DMS79 (cell line): ENCODE results near the gene RCBTB1.

Source experiments
- DNase-seq: peaks from one replicate; lab custom pipeline; 2025; lab: John Stamatoyannopoulos, UW

The RCBTB1 gene

GRCh38 chr13:49559006-49559405 is 26.4 kb downstream of the RCBTB1 start:
- no peak for DNase-seq

DNA sequence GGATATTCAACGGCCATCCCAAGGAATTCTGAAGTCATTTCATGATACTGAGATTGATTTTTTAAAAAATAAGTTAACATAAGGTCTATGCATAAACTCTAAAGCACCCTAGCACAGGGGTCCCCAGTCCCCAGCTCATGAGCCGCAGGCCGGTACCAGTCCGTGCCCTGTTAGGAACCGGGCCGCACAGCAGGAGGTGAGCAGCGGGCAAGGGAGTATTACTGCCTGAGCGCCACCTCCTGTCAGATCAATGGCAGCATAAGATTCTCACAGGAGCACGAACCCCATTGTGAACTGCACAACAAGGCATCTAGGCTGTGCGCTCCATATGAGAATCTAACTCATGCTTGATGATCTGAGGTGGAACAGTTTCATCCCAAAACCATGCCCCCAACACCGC is 31.0 kb downstream of the RCBTB1 start:
- DNase-seq: no peak

GRCh38 chr13:49553888-49554287 is 31.5 kb downstream of the RCBTB1 start:
- DNase-seq: no peak

DNA sequence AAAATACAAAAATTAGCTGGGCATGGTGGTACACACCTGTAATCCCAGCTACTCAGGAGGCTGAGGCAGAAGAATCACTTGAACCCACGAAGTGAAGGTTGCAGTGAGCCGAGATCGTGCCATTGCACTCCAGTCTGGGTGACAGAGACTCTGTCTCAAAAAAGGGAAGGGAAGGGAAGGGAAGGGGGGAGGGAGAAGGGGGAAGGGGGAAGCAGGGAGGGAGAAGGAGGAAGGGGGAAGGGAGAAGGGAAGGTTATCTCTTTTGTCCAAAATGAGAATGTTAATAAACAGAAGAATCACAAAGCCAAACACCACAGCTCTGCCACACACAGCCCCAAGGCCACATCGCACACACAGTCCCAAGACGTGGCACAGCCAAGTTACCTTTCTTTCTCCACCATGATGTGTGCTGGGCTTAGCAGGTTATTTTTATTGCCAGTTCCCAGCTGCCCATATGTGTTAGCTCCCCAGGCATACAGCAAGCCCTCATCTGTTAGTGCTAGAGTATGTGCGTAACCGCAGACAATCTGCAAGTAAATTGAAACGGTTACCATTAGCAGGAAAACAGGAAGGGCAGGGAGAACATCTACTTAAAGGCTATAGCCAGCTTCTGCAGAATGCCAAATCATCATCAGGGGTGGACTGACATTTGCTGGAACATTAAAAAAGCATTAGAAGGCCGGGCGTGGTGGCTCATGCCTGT is 34.3 kb downstream of the RCBTB1 start:
- DNase-seq: no peak

- DNase-seq: no peak
Observed at GRCh38 chr13:49549289-49549688, 36.1 kb downstream of the RCBTB1 start.

GRCh38 chr13:49546561-49546960 is 38.8 kb downstream of the RCBTB1 start:
- no peak for DNase-seq

DNA sequence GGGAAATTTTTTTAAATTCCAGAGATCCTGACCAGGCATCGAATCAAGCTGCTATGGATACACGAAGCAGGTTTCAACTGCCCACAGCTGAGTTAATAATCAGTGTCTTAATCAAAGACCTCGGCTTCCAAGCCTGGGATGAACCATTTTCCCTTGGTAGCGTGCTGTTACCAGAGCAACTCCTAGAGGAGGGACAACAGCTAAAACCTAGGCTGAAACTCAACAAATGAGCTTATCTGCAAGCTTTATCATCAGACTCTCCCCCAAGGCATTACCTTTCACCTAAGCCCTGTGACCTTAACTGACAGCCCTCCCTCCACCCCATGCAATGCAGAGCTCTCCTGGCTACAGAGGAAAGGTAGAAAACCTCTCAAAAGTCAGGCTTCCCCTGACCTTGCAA is 39.7 kb downstream of the RCBTB1 start:
- DNase-seq: no peak

DNA sequence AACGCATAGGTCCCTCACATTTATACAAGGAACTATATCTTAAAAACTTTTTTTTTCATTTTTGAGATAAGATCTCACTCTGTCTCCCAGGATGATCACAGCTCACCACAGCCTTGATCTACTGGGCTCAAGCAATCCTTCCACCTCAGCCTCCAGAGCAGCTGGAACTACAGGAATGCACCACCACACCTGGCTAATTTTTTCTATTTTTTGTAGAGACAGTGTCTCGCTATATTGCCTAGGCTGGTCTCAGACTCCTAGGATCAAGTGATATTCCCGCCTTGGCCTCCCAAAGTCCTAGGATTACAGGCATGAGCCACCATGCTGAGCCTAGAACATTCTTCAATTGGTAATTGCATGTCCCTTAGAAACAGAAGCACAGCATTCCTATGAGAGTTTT is 41.7 kb downstream of the RCBTB1 start:
- no peak for DNase-seq

- no peak for DNase-seq
Observed at GRCh38 chr13:49540552-49540951, 44.8 kb downstream of the RCBTB1 start.

DNA sequence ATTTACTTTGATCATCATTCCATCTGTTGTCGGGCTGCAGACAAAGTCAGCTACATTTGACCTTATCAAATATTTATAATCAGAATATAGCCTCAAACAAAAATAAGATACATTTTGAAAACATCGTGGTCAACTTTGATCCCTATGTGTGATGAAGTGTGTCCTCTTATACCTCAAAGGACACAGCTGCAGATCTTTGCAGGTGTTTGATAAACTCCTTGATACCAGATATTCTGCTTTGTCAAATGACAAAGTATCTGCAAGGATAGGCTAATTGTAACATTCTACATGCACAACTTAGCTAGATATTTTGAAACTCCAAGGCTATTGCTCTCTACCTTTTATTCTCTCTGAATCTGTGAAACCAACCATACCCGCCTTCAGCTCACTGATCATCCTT is 45.6 kb downstream of the RCBTB1 start:
- DNase-seq: no peak

DNA sequence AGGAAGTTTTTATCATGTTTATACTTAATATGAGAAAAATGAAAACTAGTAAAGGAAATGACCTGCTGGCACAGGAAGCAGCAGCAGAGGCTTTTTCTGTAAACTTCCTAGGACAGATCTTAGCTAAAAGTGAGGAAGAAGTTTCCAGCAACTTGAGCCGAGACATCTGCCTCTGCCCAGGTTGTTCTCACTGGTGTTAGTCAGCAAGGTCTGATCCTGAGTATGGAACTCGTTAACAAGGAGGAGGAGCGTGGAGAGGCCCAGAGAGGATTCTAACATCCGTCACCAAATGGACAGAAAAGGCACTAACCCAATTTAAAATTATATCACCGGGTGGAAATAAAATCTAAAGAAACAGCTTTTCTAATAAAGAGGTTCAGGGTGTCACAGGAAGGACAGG is 46.0 kb downstream of the RCBTB1 start:
- DNase-seq: no peak

DNA sequence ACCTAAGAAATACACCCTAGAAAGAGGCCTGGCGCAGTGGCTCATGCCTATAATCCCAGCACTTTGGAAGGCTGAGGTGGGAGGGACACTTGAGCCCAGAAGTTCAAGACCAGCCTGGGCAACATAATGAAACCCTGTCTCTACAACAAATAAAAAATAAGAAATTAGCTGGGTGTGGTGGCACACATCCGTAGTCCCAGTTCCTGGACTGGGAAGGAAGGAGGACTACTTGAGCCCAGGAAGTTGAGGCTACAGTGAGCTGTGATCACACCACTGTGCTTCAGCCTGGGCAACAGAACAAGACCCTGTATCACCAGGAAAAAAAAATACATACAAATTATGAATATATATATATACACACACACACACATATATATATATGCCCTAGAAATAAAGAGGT is 47.0 kb downstream of the RCBTB1 start:
- DNase-seq: no peak

DNA sequence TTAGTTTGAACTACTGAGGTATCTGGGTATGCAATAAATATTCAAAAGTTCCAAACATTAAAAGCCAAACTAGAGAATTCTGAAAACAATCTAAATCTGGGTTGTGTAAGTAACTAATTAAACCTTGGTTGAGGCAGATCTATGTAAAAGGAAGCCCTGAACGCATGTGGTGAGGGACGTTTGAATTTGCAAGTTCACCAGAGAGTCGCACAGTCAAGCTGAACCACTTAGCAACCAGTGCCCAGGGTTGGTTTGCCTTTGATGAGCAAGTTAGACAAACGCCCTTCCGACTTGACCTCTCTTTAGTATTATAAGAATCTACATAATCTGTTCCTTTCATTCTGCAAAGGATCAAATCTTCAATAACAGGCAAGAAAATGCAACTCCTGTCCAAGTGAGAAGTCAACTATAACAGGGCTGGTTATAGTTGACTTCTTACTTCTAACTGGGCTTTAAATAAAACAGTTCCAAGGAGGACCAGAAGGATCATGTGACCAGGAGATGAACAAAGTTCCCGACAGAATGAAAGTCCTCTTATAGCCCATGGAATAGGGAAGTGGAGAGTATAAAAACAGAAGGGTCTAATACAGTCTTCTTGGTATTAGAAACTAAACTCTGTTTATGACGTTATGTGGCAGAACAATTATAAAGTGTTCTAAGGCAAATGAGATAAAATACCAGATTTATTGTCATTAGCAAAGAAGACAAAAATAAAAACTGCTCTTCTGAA is 49.0 kb downstream of the RCBTB1 start:
- no peak for DNase-seq

- no peak for DNase-seq
Observed at GRCh38 chr13:49533591-49534269, 51.6 kb downstream of the RCBTB1 start.

DNA sequence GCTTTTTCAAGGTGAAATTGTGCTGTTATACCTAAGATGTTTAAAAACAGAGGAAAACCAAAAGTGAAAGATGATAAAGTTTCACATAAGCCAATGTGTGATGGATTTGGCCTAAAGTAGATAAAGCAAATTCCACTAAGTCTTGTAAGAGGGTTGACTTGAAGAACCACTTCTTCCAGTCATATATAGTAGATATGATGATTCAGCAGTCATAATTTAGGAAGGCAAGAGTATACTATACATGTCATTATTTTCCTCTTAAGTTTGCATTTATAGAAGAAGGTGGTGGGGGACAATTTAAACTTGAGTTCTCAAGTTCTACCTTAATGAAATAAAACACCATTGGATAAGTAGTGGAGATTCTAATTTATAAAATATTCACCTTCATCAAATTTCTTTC is 52.3 kb downstream of the RCBTB1 start:
- DNase-seq: no peak

DNA sequence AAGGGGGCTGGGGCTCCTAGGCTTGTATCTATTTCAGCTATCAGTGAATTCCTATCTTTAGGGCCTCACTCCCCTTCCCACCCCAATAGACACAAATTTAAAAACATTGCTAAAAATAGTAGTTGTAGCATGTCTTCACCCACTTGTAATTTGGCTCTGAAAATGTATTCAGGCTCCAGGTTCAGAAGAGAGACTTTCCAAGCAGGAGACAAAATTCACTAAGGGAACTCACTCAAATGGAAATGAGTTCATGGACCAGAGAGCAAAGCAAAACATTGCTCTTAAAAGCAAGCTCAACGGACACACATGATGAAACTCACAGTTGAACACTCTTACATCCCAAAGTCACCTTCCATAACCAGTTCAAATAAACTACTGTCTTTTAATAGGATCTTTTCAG is 52.8 kb downstream of the RCBTB1 start:
- no peak for DNase-seq

DNA sequence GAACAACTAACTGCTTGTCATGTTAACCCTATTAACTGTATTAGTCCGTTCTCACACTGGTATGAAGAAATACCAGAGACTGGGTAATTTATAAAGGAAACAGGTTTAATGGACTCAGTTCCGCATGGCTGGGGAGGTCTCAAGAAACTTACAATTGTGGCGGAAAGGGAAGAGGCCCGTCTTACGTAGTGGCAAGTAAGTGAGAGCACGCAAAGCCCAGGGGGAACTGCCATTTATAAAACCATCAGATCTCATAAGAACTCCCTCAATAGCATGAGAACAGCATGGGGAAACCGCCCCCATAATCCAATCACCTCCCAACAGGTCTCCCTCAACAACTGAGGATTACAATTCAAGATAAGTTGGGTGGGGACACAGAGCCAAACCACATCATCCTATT is 54.9 kb downstream of the RCBTB1 start:
- DNase-seq: no peak

- no peak for DNase-seq
Observed at GRCh38 chr13:49528161-49528560, 57.2 kb downstream of the RCBTB1 start.

GRCh38 chr13:49527123-49527522 is 58.2 kb downstream of the RCBTB1 start:
- no peak for DNase-seq

DNA sequence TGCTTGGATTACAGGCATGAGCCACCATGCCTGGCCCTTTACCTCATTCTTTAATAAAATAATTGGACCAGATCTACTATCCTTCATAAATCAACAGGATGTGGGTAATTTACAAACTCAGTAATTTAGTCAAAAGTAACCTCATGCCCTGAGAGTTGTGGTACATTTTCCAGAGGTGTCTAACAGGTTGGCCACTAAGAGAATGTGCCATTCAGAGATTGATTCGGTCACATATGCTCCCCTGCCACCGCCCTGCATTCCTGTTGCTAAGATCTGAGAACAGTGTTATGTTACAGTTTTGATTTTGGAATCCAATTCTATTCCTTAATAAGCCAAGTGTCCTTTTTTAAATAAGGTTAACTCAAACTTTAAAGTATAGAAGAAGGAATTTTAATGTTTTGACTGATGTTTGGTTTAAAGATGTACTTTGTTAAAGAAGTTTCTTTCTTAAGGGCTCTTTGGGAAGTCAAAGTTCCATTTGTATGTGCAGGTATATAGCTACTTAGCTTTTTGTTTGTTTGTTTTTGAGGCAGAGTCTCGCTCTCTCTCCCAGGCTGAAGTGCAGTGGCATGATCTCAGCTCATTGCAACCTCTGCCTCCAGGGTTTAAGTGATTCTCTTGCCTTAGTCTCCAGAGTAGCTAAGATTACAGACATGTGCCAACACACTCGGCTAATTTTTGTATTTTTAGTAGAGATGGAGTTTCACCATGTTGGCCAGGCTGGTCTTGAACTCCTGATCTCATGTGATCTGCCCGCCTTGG is 60.4 kb downstream of the RCBTB1 start:
- no peak for DNase-seq

DNA sequence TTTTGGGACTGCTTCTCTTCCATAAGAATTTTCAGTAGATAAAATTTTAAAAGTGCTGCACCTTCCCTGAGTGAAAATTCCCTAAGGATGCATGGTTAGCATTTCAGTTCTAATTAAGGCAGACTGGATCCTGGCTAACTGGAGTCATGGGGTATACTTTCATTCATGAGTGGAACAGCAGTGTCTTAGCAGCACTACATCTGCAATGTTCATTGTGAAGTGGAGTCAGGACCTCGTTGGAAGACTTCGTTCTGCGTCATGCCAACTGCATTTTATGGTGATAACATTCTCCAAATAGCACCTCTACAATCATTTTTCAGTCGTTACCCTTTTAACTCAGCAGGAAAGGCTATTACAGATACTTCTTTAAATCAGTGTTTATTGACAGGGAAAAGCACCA is 64.1 kb downstream of the RCBTB1 start:
- DNase-seq: no peak

DNA sequence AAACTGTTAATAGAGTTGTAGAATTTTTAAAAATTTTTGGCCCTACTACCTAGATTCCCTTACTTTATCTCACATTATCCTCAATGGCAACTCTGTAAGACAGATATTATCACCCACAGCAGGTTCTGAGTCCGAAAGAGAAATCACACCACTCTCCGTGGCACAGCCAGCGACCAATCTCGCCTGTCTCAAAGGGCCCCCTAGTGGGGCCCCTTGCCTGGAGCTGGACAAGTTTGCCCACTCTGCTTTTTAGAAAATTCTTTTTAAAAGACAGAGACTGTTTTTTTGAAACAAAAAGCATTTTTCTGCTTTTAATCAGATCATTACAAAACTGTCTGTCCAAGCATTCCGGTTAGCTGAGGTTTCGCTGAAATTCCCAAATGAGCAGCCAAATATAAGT is 67.9 kb downstream of the RCBTB1 start:
- DNase-seq: no peak

DNA sequence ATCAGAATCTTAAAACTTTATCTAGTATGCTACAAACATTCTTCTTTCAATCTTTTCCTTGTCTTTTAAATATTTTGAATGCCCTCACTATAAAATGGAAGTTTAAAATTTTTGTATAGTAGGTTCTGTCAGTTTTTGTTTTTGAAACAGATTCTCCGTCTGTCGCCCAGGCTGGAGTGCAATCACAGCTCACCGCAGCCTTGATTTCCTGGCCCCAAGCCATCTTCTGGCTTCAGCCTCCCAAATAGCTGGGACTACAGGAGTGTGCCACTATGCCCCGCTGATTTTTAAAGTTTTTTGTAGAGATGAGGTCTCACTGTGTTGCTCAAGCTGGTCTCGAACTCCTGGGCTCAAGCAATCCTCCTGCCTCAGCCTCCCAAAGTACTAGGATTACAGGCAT is 68.9 kb downstream of the RCBTB1 start:
- DNase-seq: no peak
